Activated naive CD8-positive, alpha-beta T cell treated with anti-CD3 and anti-CD28 coated beads, Interleukin-2, amount 10 ng/mL, durations not matched to agents 7 days and 5 days (primary cell): ENCODE data around the gene ID3. TPM values are rescaled to one million over a fixed set of nuclear protein-coding genes. Genes with fewer than 3 reads are reported as not detected.

Source experiments
- ATAC-seq: fragments of 150-1000 bp; cut with Tn5 transposase; one replicate; pipeline ENCODE4 v1.10.0; 2021; ENCODE audit warnings: low read depth, moderate library complexity
- POLR2A ChIA-PET: fragments of 350-600 bp; sonication (Branson Sonifier 250); formaldehyde crosslinking; loops from one replicate; lab custom pipeline; 2021; ENCODE audit warnings: antibody characterized with exemption; lab: Charles Lee
- DNase-seq: peaks from one replicate; pipeline ENCODE4 v3.0.0; 2021
- H3K27ac Mint-ChIP-seq: one replicate; pipeline ENCODE4 v1.8.0; 2022; ENCODE audit warnings: mild to moderate bottlenecking, mixed read lengths
- H3K27me3 Mint-ChIP-seq: one replicate; pipeline ENCODE4 v1.8.0; 2022; ENCODE audit warnings: mild to moderate bottlenecking, moderate library complexity, mixed read lengths
- H3K36me3 Mint-ChIP-seq: one replicate; pipeline ENCODE4 v1.8.0; 2021; ENCODE audit warnings: mild to moderate bottlenecking, mixed read lengths
- H3K4me1 Mint-ChIP-seq: one replicate; pipeline ENCODE4 v1.8.0; 2021; ENCODE audit warnings: mixed read lengths
- H3K4me3 Mint-ChIP-seq: one replicate; pipeline ENCODE4 v1.8.0; 2022; ENCODE audit warnings: mild to moderate bottlenecking, moderate library complexity, mixed read lengths
- H3K9me3 Mint-ChIP-seq: one replicate; pipeline ENCODE4 v1.8.0; 2021; ENCODE audit warnings: mixed read lengths
- total RNA-seq, 2 experiments: library from RNA; stranded (reverse); gene quantifications; one replicate each; pipeline ENCODE4 v1.2.3, GENCODE V29; 2021

ID3 gene
- total RNA-seq, 2 experiments from 2014 or later: 44.0 to 51.1 TPM

DNA sequence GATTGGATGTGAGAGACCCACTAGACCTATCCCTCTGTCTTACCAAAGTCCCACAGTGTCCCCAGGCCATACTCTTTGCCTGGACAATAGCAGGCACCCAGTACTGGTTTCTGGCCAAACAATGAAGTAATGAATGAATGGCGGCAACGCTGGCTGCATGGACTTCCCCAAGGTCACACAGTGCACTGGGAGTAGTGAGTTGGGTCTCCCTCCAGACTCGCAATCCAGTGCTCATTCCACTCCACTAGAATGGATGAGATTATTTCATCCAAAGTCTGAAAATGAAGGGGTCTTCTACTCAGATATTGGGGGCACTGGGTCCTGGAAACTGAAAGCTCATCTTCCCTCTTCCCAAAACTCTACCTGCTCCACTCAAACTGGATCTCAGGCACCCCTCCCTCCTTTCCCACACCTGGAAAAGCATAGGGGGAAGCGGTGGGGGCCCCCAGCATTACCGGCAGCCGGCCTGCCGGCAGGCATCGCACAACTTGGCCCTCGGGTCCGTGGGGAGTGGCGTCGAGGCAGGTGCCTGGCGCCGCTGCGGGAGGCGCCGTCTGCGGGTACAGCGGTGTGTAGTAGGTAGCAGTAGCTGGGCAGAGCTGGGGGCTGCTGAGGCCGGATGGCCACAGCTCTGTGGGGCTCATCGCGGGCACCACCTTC is 29.1 kb downstream of the ID3 start:
- ATAC-seq (peak; percentile 16), DNase-seq (peak; percentile 67)
- POLR2A ChIA-PET: interaction anchor here (0.9 to 3.7 kb wide), 12 partner anchors 10 to 162 kb away, joined by 3 to 18 read pairs (median 8); partner anchors contain the start of genes ASAP3 and ID3
- Mint-ChIP-seq H3K4me3 (peak overlapping the region; percentile 98), H3K9me3 (no peaks in the 10 kb centered on the region), H3K36me3 (peaks cover 21% of the 10 kb centered on the region), H3K27me3 (no peaks in the 10 kb centered on the region), H3K27ac (peak overlapping the region; percentile 87), H3K4me1 (peaks cover 60% of the 10 kb centered on the region)

GRCh38 chr1:23529146-23530086 is 29.9 kb downstream of the ID3 start:
- Mint-ChIP-seq H3K4me3 (peak overlapping the region; percentile 98), H3K27me3 (no peaks in the 10 kb centered on the region), H3K9me3 (no peaks in the 10 kb centered on the region), H3K27ac (peak overlapping the region; percentile 87), H3K36me3 (peaks cover 21% of the 10 kb centered on the region), H3K4me1 (peaks cover 66% of the 10 kb centered on the region)
- peak; percentile 41 for DNase-seq
- POLR2A ChIA-PET: interaction anchor here (0.5 to 3.7 kb wide), 17 partner anchors 11 to 214 kb away, joined by 3 to 18 read pairs (median 5); partner anchors contain the start of genes ELOA, HNRNPR and ID3
- ATAC-seq: no peak

DNA sequence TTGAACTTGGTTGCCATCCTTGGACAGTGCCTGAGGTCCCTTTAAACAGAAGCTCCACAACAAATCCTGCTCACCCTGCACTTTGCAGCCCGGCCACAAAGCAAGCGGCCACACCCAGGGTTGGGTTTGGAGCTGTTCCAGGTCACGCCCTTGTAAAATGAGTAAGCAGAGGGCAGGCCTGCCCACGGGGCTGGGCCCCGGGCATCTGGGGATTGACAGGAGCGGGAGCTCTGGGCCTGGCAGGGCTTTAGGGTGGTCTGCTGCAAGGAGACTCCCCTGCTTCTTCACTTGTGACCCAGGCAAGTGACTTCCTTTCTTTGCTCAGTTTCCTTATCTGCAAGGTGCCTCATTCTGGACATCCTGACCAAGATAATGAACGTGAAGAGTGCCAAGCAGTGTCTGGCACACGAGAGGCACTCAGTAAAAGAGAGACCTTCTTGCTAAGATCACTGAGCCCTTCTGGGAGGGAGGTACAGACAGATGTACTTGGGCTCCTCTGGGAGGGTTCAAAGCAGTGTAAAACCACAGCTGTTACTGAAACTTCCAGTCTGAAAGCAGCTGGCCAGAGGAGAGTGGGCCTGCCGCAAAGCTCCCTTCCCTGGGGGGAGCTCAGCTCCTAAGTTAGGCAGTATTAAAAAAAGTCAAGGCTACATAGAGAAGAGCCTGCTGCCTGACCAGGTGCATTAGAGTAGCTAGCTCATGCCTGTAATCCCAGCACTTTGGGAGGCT is 30.9 kb downstream of the ID3 start:
- Mint-ChIP-seq H3K4me1 (peaks cover 69% of the 10 kb centered on the region), H3K27ac (peak overlapping the region; percentile 87), H3K9me3 (no peaks in the 10 kb centered on the region), H3K4me3 (peak overlapping the region; percentile 98), H3K36me3 (peaks cover 24% of the 10 kb centered on the region), H3K27me3 (no peaks in the 10 kb centered on the region)
- ATAC-seq (peak; percentile 58), DNase-seq (peak; percentile 74)
- POLR2A ChIA-PET: interaction anchor here (0.5 to 3.7 kb wide), 17 partner anchors 10 to 974 kb away, joined by 3 to 18 read pairs (median 5); partner anchors contain the start of genes ELOA, HNRNPR, ID3 and LYPLA2

- H3K27me3 Mint-ChIP-seq: no peaks in the 10 kb centered on the region
- H3K4me3 Mint-ChIP-seq: peak overlapping the region; percentile 98
- POLR2A ChIA-PET: interaction anchor here (0.6 to 2.2 kb wide), 10 partner anchors 10 to 974 kb away, joined by 3 to 9 read pairs (median 5); partner anchors contain the start of genes ELOA, ID3, LYPLA2 and RCAN3
- H3K9me3 Mint-ChIP-seq: no peaks in the 10 kb centered on the region
- peaks cover 24% of the 10 kb centered on the region for H3K36me3 Mint-ChIP-seq
- ATAC-seq (peak; percentile 9), DNase-seq (no peak)
- H3K4me1 Mint-ChIP-seq: peaks cover 64% of the 10 kb centered on the region
- peak overlapping the region; percentile 87 for H3K27ac Mint-ChIP-seq
These were observed 31.4 kb downstream of the ID3 start for GRCh38 chr1:23527900-23528249.

DNA sequence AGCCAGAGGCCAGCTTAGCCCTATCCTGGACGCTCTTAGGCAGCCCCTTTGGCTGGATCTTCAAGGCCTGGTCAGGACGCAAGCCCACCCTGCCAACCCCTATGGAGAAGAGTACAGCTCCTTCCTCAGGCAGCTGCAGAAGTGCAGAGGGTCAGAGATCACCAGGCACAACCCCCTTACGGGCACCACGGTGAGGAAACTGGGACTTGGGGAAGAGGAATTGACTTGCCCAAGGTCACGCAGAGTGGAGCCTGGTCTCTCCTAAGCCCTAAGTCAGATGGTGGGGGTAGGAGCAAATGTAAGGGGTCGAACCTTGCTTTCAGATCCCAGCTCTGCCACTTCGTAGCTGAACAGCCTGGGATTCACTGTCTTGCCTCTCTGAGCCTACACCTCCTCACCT is 31.9 kb downstream of the ID3 start:
- Mint-ChIP-seq H3K36me3 (peaks cover 27% of the 10 kb centered on the region), H3K4me3 (peak overlapping the region; percentile 98), H3K9me3 (no peaks in the 10 kb centered on the region), H3K27ac (peak overlapping the region; percentile 97), H3K27me3 (no peaks in the 10 kb centered on the region), H3K4me1 (peaks cover 65% of the 10 kb centered on the region)
- no peak for ATAC-seq
- POLR2A ChIA-PET: interaction anchor here (0.5 to 2.1 kb wide), 9 partner anchors 9 to 975 kb away, joined by 3 to 9 read pairs (median 4); partner anchors contain the start of genes ELOA, ID3 and RCAN3
- no peak for DNase-seq

- ATAC-seq (no peak), DNase-seq (no peak)
- H3K9me3 Mint-ChIP-seq: no peaks in the 10 kb centered on the region
- peak overlapping the region; percentile 98 for H3K4me3 Mint-ChIP-seq
- H3K4me1 Mint-ChIP-seq: peaks cover 59% of the 10 kb centered on the region
- H3K27ac Mint-ChIP-seq: peak overlapping the region; percentile 97
- peaks cover 35% of the 10 kb centered on the region for H3K36me3 Mint-ChIP-seq
- H3K27me3 Mint-ChIP-seq: no peaks in the 10 kb centered on the region
- POLR2A ChIA-PET: interaction anchor here (1.0 to 2.1 kb wide), 4 partner anchors 13 to 102 kb away, joined by 3 to 6 read pairs (median 3); partner anchors contain the start of gene TCEA3
These were observed 32.8 kb downstream of the ID3 start for GRCh38 chr1:23526329-23527041.

GRCh38 chr1:23525558-23526250 is 33.6 kb downstream of the ID3 start:
- H3K27me3 Mint-ChIP-seq: no peaks in the 10 kb centered on the region
- H3K4me1 Mint-ChIP-seq: peaks cover 59% of the 10 kb centered on the region
- no peaks in the 10 kb centered on the region for H3K9me3 Mint-ChIP-seq
- peak; percentile 21 for ATAC-seq
- peaks cover 35% of the 10 kb centered on the region for H3K36me3 Mint-ChIP-seq
- POLR2A ChIA-PET: interaction anchor here (1.0 to 2.1 kb wide), 5 partner anchors 14 to 104 kb away, joined by 3 to 6 read pairs (median 3); partner anchors contain the start of gene TCEA3
- peak overlapping the region; percentile 98 for H3K4me3 Mint-ChIP-seq
- DNase-seq: no peak
- peak overlapping the region; percentile 97 for H3K27ac Mint-ChIP-seq

- no peaks in the 10 kb centered on the region for H3K9me3 Mint-ChIP-seq
- ATAC-seq (peak; percentile 27), DNase-seq (peak; percentile 56)
- peak overlapping the region; percentile 98 for H3K4me3 Mint-ChIP-seq
- H3K27me3 Mint-ChIP-seq: no peaks in the 10 kb centered on the region
- peak overlapping the region; percentile 97 for H3K27ac Mint-ChIP-seq
- POLR2A ChIA-PET: interaction anchor here (0.5 to 2.1 kb wide), 10 partner anchors 8 to 180 kb away, joined by 3 to 6 read pairs (median 4); partner anchors contain the start of genes ASAP3 and HNRNPR
- peaks cover 59% of the 10 kb centered on the region for H3K4me1 Mint-ChIP-seq
- H3K36me3 Mint-ChIP-seq: peaks cover 35% of the 10 kb centered on the region
These were observed 34.4 kb downstream of the ID3 start for GRCh38 chr1:23524716-23525401.

DNA sequence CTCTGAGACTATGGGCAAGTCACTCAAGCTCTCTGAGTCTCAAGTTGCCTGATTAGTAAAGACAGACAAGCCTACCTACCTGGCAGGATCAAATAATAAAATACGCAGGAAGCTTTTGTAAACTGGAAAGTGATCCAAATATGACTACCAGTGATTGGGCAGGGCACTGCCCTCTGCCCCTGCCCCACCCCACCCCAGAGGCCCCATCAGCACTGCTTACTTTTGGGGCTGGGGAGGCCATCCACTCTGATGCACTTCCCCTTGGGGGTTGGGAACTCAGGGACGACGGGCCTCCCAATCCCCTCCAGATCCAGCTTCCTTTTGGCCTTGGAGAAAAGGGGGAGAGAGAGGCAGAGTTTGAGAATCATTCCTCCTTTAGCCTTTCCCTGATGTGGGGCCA is 35.1 kb downstream of the ID3 start:
- peak overlapping the region; percentile 25 for H3K4me3 Mint-ChIP-seq
- peaks cover 53% of the 10 kb centered on the region for H3K4me1 Mint-ChIP-seq

DNA sequence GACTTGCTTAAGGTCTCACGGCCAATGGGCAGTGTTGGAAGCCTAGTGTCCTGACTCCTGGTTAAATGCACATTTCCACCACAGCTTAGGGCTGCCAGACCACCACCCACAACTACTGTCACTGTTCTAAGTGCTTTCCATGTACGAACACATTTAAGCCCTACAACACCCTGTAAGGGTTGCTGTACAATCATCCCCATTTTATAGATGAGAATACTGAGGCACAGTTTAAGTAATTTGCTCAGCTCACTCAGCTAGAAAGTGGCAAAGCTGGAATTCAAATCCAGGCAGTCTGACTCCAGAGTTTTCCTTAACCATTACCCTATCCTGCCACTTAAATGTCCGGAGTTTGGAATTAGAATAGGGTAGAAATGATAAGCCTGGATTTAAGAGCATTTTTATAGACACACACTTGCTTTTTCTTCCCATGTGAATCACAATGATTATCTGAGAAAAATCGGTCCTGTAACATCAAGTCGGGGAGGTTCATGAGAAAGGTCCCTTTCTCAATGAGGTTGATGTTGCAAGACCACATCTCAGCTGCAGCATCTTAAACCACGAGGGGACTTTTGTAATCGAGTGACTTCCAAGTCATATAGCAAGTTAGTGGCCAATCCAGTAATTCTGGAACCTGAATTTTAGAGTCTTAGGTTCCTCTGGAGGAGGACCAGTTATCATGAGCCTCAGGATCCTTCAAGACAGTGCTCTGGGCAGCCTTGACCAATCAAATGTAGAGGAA is 36.9 kb downstream of the ID3 start:
- no peak for ATAC-seq
- Mint-ChIP-seq H3K4me1 (peaks cover 38% of the 10 kb centered on the region), H3K9me3 (no peaks in the 10 kb centered on the region), H3K4me3 (no peak overlapping the region), H3K27ac (peak overlapping the region; percentile 25), H3K27me3 (no peaks in the 10 kb centered on the region), H3K36me3 (peaks cover 42% of the 10 kb centered on the region)
- POLR2A ChIA-PET: no interaction called here
- DNase-seq: no peak

More for the DNA sequence above, 35.1 kb downstream of the ID3 start:
- DNase-seq: no peak
- peak overlapping the region; percentile 70 for H3K27ac Mint-ChIP-seq
- H3K36me3 Mint-ChIP-seq: peaks cover 34% of the 10 kb centered on the region
- no peaks in the 10 kb centered on the region for H3K27me3 Mint-ChIP-seq
- POLR2A ChIA-PET: interaction anchor here (1.0 to 2.1 kb wide), 6 partner anchors 9 to 180 kb away, joined by 3 to 6 read pairs (median 4); partner anchors contain the start of genes ASAP3 and HNRNPR
- no peak for ATAC-seq
- H3K9me3 Mint-ChIP-seq: no peaks in the 10 kb centered on the region
